ENCODE data around the gene MBNL2.
"Not testable (repeated sequence)": the region's sequence is repeated elsewhere in the genome, so short reads cannot be mapped to it uniquely, and the experiment has no call there.

The MBNL2 gene

DNA sequence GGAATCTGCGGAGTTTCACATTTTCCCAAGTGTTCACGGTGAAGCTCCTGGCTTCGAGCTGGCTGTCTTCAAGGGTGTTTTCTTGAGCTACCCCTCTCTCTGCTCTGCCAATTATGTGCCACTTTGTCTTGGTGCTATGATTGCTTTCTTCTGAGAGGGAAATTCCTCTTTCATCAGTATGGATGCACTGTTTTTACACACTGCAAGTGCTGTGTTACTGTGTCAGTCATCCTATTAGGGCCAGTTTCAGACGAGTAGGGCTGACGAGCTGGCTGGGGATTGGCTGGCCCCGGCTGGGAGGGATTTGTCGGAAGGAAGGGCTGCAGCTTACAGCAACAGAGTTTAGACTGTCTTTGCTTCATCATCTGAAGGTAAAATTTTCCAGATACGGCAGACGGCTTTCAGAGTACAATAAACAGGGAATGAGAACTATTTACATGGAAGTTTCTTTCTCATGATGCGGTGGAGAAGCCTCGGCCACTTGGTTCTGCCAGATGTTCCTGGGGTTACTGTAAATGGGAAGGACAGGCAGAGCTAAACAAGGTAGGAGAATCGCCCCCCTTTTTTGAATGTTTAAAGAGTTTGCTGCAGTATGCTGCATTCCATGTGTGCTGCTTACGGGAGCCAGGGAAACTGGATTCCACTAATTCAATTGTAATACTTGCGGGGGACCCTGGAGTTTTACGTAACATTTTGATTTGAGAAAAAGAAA lies at the start of gene MBNL2:
Gene MBNL2, plus strand, starts transcription at position 345 of the 712 bp plus-strand sequence. CDS start 53,903 bp downstream, outside the sequence.
- DNase-seq (ENCODE audit: low spot score) (peak; percentile 83), FAIRE-seq (peak; percentile 62)

DNA sequence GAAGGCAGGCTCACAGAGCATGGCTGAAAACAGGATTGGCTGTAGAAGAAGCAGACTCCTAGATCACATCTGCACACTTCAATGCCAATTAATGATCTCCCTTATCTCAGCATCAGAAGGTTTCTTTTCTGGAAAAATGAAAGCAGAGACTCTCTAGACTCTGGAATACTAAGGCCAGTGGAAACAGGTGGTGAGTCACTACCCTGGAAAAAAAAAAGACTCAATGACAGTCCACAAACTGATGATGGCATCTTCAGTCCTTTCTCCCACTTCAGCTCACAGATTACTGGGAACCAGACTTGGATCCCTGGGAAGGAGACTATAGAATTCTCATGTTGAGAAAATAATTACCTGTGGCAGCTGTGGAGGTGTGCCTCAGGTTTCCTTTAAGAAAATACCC lies 47.5 kb upstream of the MBNL2 start:
- no peak for FAIRE-seq
- DNase-seq (ENCODE audit: low spot score) = no peak

- DNase-seq (ENCODE audit: low spot score) (no peak), FAIRE-seq (no peak)
These were observed 47.1 kb upstream of the MBNL2 start for GRCh38 chr13:97175041-97175440.

DNA sequence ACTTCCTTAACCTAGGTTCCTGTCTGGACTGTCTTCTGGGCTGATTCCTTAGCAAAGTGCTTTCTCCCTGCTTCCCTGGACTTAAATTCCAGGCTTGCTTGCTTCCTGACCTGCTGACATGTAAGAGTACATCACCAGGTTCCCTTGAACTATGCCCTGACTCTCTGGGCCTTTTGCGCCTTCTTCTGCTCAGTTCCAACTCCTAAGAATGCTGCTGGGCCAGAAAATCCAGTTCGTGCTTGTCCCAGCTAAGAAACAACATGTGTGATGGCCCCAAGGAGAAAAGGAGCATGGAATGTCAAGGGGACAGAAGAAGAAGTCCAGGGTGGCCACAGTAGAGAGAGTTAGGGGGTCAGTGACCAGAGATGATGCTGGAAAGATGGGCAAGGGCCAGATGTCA lies 42.6 kb upstream of the MBNL2 start:
- DNase-seq (ENCODE audit: low spot score) (no peak), FAIRE-seq (no peak)

DNA sequence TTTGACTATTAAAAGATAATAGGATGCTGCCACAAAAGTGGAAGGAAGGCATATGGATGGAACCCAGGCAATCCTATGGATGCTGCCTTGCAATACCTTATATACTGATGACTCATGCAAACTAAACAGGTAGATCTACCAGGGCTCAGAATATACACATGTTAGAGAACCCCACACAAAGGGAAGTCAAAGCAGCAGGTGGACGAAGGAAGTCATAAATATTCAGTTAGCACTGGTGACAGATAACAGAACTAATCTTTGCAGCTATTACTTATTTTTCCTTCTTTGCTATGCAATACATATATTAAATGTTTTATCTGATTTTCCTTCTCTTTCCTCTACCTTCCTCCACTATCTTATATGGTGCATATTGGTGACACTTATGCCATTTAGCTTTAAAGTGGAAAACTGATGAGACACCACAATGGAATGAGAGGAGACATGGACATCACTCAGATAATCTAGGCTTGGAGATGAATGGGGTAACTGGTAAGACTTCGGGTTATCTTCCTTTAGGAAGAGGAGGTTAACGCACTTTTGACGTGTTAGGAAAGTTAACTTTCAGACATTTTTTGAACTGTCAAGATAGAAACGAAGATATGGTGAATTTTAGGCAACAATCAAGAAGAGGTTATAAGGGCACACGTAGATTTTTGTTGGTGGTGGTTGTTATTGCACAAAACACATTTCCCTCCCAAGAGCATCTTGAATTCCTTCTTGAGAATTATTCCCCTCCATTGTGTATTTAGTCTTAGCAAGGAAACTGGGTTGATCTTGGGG lies 39.8 kb upstream of the MBNL2 start:
- FAIRE-seq = no peak
- DNase-seq (ENCODE audit: low spot score) = no peak

DNA sequence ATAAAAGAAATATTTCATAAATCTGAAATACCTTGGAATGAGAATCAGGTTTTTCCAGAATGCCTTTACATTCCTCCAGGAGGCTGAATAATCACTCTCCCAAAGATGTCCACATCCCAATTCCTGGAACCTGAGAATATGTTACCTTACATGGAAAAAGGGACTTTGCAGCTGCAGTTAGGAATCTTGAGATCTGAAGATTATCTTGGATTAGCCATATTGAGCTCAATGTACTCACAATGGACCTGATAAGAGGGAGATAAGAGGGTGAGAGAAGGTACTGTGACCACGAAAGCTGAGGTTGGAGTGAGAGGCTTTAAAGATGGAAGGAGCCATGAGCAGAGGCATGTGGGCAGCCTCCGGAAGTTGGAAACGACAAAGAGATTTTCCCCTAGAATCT lies 36.8 kb upstream of the MBNL2 start:
- no peak for DNase-seq (ENCODE audit: low spot score)
- no peak for FAIRE-seq

DNA sequence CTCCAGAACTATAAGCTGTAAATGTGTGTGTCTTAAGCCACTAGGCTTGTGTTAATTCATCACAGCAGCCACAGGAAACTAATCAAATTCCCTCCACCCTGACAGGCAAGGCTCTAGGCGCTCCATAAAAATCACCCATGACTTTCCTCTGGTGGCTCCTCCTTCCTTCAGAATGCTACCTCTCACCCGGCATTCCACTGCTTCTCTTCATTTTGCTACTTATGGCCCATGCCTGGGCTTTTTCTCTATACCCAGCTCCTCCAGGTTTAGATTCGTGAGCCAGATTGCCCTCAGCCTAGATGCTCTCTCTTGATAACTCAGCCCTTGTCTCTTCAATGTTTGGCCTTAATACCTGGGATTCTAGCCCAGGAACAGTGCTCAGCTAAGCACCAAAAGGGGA lies 36.4 kb upstream of the MBNL2 start:
- FAIRE-seq = no peak

DNA sequence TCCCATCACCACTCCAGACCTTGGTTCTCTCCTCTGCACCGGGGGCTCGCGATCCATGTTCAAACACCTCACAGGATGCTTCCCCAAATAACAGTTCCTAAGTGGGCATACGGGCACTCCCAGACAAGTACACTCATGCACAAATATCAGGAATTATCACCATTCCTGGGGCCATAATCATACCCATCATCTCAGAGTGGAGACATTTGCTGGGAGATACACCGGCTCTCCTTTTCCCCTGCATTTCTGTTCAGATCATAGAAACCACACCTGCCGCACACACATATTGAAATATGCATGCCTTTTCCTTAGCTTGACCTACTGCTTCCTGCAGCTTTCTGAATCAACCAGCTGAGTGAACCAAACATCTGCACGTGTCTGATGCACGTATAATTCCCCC lies 33.9 kb upstream of the MBNL2 start:
- no peak for FAIRE-seq

More for the DNA sequence above, 36.4 kb upstream of the MBNL2 start:
- DNase-seq (ENCODE audit: low spot score) = no peak

DNA sequence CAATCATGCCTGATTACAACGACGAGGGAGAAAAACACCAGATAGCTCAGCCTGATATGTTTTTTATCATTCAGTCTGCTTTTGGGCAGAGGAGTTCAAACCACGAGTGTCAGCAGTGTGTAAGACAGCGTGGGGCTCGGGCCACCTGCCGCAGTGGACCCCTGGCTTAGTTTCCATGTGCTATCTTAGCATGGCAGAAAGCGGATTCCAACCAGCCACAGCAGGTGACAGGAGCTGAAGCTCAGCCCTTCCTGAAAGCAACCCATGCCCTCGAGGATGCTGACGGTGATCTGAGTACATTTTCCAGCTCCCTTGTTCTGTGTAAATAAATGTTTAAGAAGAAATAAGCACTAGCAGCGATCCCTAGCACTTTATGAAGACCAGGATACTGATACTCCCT lies 32.2 kb upstream of the MBNL2 start:
- FAIRE-seq (no peak), DNase-seq (ENCODE audit: low spot score) (no peak)

More for the DNA sequence above, 33.9 kb upstream of the MBNL2 start:
- no peak for DNase-seq (ENCODE audit: low spot score)

DNA sequence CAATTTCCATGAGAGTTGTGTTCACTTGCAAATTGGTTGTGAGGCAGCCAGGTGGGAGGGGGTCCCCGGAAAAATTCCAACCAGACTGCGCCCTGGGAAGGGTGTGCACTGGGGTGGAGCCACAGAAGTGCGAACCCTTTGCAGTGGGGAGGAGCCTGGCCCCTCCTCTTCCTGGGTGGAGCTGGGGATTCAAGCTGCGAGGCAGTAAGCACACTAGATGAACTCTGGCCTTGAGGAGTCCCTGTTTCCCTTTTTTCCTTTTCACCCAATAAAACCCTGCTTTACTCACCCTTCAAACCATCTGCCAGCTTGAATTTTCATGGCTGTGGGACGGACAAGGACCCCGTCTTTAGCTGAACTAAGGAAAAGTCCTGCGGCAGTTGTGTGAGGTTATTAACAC lies 31.0 kb upstream of the MBNL2 start:
- DNase-seq (ENCODE audit: low spot score) (no peak), FAIRE-seq (no peak)

DNA sequence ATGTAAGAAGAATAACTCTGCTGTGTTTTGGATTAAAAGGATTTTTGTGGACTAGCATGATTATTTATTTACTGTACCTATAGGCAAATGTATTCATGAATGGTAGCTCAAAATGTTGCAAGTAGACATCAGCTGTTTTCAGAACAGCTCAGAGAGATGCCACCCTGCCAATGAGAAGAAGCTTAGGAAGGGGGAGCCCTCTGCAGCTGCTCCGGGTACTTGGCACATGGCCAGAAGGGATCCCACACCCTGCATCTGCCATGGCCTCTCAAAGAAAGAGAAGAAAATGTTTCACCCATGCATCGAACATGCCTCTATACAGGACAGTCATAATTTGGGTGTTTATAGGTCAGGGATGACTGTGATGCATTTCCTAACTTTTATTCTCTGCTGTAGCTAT lies 30.5 kb upstream of the MBNL2 start:
- DNase-seq (ENCODE audit: low spot score) = no peak
- no peak for FAIRE-seq

- no peak for DNase-seq (ENCODE audit: low spot score)
- FAIRE-seq = no peak
These were observed 30.0 kb upstream of the MBNL2 start for GRCh38 chr13:97192166-97192565.

- no peak for FAIRE-seq
- no peak for DNase-seq (ENCODE audit: low spot score)
These were observed 28.6 kb upstream of the MBNL2 start for GRCh38 chr13:97193577-97193976.

DNA sequence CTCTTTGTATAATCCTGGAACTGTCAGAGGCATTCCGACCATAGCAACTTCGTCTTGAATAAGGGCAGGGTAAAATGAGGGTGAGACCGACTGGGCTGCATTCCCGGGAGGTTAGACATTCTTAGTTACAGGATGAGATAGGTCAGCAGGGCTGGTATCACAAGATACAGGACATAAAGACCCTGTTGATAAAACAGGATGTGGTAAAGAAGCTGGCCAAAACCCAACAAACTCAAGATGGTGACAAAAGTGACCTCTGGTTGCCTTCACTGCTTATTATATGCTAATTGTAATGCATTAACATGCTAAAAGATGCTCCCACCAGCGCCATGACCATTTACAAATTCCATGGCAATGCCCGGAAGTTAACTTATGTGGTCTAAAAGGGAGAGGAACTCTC lies 27.7 kb upstream of the MBNL2 start:
- DNase-seq (ENCODE audit: low spot score) (peak; percentile 31), FAIRE-seq (no peak)

GRCh38 chr13:97196340-97196739 lies 25.8 kb upstream of the MBNL2 start:
- FAIRE-seq = no peak

DNA sequence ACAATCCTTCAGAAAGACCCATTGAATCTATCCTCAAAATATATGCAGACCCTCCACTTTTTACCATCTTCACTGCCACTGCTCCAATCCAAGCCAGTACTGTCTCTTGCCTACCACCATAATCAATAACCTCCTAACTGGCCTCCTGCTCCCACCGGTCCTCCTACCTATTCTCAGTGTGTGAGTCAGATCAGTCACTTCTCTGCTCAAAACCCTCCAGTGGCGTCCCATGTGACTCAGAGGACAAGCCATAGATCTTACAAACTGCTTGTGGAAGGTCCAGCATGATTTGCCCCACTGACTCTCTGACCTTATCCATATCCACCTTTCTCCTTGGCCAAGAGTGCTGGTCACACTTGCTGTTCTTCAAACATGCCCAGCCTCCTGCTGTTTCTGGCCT lies 23.4 kb upstream of the MBNL2 start:
- no peak for DNase-seq (ENCODE audit: low spot score)
- no peak for FAIRE-seq

More at GRCh38 chr13:97196340-97196739, 25.8 kb upstream of the MBNL2 start:
- no peak for DNase-seq (ENCODE audit: low spot score)

DNA sequence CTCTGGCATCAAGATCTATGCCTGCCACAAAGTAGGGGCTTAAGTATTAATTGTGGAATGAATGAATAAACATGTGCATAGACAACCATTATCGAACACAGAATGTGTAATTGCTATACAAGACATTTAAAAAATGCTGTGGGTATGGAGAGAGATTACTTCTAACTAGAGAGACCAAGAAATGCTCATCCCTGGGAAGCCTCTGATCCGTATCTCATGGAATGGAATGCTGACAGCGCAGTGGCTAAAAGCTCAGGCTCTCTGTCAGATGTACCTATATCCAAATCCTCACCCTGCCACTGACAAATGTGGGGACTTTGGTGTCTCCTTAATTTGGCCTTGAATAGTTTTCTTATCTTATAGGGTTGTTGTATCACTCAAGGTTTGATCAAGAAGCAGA lies 22.7 kb upstream of the MBNL2 start:
- DNase-seq (ENCODE audit: low spot score) = no peak
- FAIRE-seq = no peak

GRCh38 chr13:97200081-97200942 lies 21.8 kb upstream of the MBNL2 start:
- no peak for FAIRE-seq
- no peak for DNase-seq (ENCODE audit: low spot score)

GRCh38 chr13:97202761-97203160 lies 19.4 kb upstream of the MBNL2 start:
- no peak for DNase-seq (ENCODE audit: low spot score)
- no peak for FAIRE-seq

GRCh38 chr13:97205465-97205864 lies 16.7 kb upstream of the MBNL2 start:
- DNase-seq (ENCODE audit: low spot score) (no peak), FAIRE-seq (no peak)

- FAIRE-seq (no peak), DNase-seq (ENCODE audit: low spot score) (peak; percentile 36)
These were observed 16.2 kb upstream of the MBNL2 start for GRCh38 chr13:97205982-97206381.

DNA sequence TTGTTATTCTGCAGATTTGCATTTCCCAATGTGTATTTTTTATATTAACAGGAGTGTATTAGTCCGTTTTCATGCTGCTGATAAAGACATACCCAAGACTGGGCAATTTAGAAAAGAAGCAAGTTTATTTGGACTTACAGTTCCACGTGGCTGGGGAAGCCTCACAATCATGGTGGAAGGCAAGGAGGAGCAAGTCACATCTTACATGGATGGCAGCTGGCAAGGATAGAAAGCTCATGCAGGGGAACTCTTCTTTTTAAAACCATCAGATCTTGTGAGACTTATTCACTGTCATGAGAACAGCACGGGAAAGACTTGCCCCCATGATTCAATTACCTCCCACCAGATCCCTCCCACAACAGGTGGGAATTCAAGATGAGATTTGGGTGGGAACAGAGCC lies 14.9 kb upstream of the MBNL2 start:
- DNase-seq (ENCODE audit: low spot score); FAIRE-seq: not testable (repeated sequence)
